Gastroesophageal sphincter (tissue), 4 donors: ENCODE results near the gene FAM118B. TPM values are rescaled to one million over a fixed set of nuclear protein-coding genes. Genes with fewer than 3 reads are reported as not detected.

ENCODE experiments used
- ATAC-seq: fragments of 150-250 bp; one replicate; pipeline ENCODE4 v1.9.1; 2016; ENCODE audit warnings: mild to moderate bottlenecking, moderate library complexity
- H3K27ac ChIP-seq, 4 donors: fragments of 200-600 bp; sonication (generic) in 3 of 4; 1 replicate in 3 of 4; 2 replicates in 1 of 4; pipeline ENCODE4 v1.5.1; 2016 to 2019
- H3K27me3 ChIP-seq: fragments of 200-600 bp; sonication (generic); one replicate; pipeline ENCODE4 v1.5.1; 2019
- H3K36me3 ChIP-seq, 2 donors: fragments of 200-600 bp; sonication (generic); one replicate each; pipeline ENCODE4 v1.5.1; 2019; ENCODE audit warnings: control low read depth in 1 of 2
- H3K4me1 ChIP-seq, 3 donors: fragments of 200-600 bp; sonication (generic); 1 replicate in 2 of 3; 2 replicates in 1 of 3; pipeline ENCODE4 v1.5.1; 2016 to 2019; ENCODE audit warnings: control low read depth in 2 of 3
- H3K4me3 ChIP-seq, 2 donors: fragments of 200-600 bp; sonication (generic); one replicate each; pipeline ENCODE4 v1.5.1; 2019; ENCODE audit warnings: mild to moderate bottlenecking in 1 of 2, moderate library complexity in 1 of 2
- H3K9me3 ChIP-seq, 3 donors: fragments of 200-600 bp; sonication (generic); one replicate each; pipeline ENCODE4 v1.5.1; 2017 to 2019; ENCODE audit warnings: control low read depth in 2 of 3
- EP300 ChIP-seq: sonication (generic); formaldehyde crosslinking; IDR thresholded peaks from one replicate; pipeline ENCODE4 v1.6.1; 2017; ENCODE audit warnings: antibody characterized with exemption, mild to moderate bottlenecking
- POLR2A ChIP-seq, 2 donors: fragments of 450-650 bp; IDR thresholded peaks; one replicate each; pipeline ENCODE4 v1.6.1; 2017; ENCODE audit warnings: antibody characterized with exemption in 2 of 2, mild to moderate bottlenecking in 2 of 2, moderate library complexity in 1 of 2
- POLR2AphosphoS5 ChIP-seq: sonication (generic); formaldehyde crosslinking; IDR thresholded peaks from one replicate; pipeline ENCODE4 v1.6.1; 2017; ENCODE audit warnings: antibody characterized with exemption
- WGBS, 2 donors: methylation state at CpG; one replicate each; pipeline ENCODE4 v1.1.5; 2018; ENCODE audit warnings: low coverage in 1 of 2; 5-methylcytosine and 5-hydroxymethylcytosine counted together
- total RNA-seq, 4 donors: library from RNA; depleted of rRNA; stranded (reverse); fragments of >200 nt; gene quantifications; one replicate each; pipeline ENCODE4 v1.1.0, GENCODE V29; 2016
- TF ChIP-seq, protein P1 (sequence below), 4 experiments: fragments of 200-600 bp in 2 of 4; fragments of 450-650 bp in 2 of 4; sonication (generic) in 1 of 4; IDR thresholded peaks; one replicate each; pipeline ENCODE4 v1.5.1; 2017 to 2019; ENCODE audit warnings: antibody characterized with exemption in 4 of 4, mild to moderate bottlenecking in 2 of 4, moderate library complexity in 2 of 4

FAM118B gene
- total RNA-seq, 4 donors from 2014 or later: 15.5 to 24.0 (median 19.9) TPM

DNA sequence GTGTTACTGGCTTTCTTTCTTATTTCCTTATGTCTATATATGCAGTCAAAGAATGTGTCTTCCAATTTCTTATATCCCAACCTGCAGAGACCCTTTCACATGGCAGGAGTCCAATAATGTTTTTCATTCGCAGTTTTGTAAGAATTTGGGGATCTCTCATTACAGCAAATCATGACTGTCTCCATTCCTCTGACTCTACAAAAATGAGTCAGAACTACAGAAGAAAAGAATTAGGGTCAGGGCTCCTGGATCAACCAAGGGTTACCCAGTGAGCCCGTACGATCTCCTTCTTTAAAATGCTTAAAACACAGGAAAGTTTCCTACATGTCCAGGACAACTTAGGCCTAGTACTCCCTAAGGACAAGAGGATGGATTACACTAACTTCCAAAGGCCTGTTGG, 42.3 kb upstream of the FAM118B start:
- Histone ChIP-seq H3K4me1 (peaks cover 0 to 11% (median 3%) of the 10 kb centered on the region in 3 donors), H3K27me3 (no peaks in the 10 kb centered on the region), H3K4me3 (no peak overlapping the region), H3K9me3 (no peaks in the 10 kb centered on the region), H3K36me3 (no peaks in the 10 kb centered on the region), H3K27ac (no peak overlapping the region)
- TF ChIP-seq POLR2AphosphoS5 (no peak), POLR2A (IDR thresholded peaks at IDR 0.05) (no peak), EP300 (no peak)
- TF ChIP-seq, protein P1, sequence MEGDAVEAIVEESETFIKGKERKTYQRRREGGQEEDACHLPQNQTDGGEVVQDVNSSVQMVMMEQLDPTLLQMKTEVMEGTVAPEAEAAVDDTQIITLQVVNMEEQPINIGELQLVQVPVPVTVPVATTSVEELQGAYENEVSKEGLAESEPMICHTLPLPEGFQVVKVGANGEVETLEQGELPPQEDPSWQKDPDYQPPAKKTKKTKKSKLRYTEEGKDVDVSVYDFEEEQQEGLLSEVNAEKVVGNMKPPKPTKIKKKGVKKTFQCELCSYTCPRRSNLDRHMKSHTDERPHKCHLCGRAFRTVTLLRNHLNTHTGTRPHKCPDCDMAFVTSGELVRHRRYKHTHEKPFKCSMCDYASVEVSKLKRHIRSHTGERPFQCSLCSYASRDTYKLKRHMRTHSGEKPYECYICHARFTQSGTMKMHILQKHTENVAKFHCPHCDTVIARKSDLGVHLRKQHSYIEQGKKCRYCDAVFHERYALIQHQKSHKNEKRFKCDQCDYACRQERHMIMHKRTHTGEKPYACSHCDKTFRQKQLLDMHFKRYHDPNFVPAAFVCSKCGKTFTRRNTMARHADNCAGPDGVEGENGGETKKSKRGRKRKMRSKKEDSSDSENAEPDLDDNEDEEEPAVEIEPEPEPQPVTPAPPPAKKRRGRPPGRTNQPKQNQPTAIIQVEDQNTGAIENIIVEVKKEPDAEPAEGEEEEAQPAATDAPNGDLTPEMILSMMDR (IDR thresholded peaks at IDR 0.05): no peak
- ATAC-seq: no peak
- 94 to 96% methylated on average over 3 of the region's 3 CpGs for WGBS, 2 donors

DNA sequence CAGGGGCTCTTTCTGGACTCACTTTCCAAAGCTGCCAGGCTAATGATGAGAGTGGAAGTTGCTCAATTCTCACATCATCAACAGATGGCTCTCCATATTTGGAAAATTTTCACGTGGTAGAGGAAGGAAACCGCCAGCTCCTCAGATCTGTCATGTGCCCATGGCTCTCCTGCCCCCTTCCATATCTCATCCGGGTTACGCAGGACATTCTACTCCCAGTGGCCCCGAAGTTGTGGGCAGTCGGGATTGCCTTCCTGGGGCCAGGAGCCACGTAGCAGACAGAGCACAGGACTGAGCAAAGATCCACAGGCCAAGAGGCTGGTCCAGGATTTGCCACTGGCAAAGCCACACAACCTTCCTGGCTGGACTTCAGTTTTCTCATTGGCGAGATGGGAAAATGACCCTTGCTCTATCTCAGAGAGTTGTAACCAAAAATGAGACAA, 39.0 kb upstream of the FAM118B start:
- H3K4me1 ChIP-seq: no peaks in the 10 kb centered on the region
- no peaks in the 10 kb centered on the region for H3K9me3 ChIP-seq
- H3K4me3 ChIP-seq: no peak overlapping the region
- ATAC-seq: no peak
- H3K27ac ChIP-seq: no peak overlapping the region
- no peaks in the 10 kb centered on the region for H3K36me3 ChIP-seq
- H3K27me3 ChIP-seq: no peaks in the 10 kb centered on the region
- TF ChIP-seq POLR2A (IDR thresholded peaks at IDR 0.05) (no peak), POLR2AphosphoS5 (no peak), EP300 (no peak)
- TF ChIP-seq, protein P1 (IDR thresholded peaks at IDR 0.05): no peak
- WGBS, 2 donors: 71 to 72% methylated on average over 2 of the region's 8 CpGs

DNA sequence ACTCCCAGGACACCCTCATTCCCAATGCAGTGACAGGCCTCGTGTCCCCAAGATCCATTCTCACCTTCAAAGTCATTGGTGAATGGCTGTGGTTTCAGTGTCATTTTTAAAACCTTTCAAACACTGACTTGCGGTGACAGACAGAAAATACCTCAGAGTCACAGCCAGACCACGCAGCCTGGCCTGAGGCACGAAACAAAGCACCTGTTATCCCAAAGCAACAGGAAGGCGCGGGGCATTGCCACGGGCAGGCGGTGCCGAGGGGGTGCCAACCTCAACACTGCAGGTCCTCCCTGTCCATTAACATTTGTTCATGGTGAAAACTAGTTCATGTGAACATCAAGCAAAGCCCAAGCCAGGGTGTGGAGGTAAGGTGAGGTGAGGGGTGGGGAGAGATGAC, 38.3 kb upstream of the FAM118B start:
- WGBS, 2 donors: 86 to 93% methylated on average over 1 to 6 of the region's 9 CpGs
- Histone ChIP-seq H3K4me1 (no peaks in the 10 kb centered on the region), H3K36me3 (no peaks in the 10 kb centered on the region), H3K9me3 (no peaks in the 10 kb centered on the region), H3K27me3 (no peaks in the 10 kb centered on the region), H3K4me3 (no peak overlapping the region), H3K27ac (no peak overlapping the region)
- TF ChIP-seq EP300: no peak
- no peak for TF ChIP-seq POLR2AphosphoS5
- TF ChIP-seq POLR2A (IDR thresholded peaks at IDR 0.05): no peak
- TF ChIP-seq, protein P1 (IDR thresholded peaks at IDR 0.05): no peak
- no peak for ATAC-seq

DNA sequence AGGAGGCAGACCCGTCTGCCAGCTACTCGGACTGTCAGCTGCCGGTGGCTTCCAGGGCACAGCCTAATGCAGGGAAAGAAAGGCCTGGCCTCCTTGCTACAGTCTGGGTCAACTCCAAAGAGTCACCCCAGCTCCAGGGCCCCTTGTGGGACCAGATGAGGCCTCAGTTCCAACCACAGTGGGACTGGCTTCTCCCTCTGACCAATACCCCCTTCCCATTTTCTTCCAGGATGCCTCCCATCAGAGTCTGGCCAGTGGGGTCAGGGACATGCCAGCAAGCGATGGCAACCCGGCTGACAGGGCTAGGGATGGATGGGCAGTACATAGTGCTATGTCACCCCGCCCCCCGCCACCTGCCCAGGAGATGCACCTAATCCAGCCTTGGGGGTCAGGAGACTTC, 36.8 kb upstream of the FAM118B start:
- H3K4me3 ChIP-seq: no peak overlapping the region
- no peak for ATAC-seq
- H3K4me1 ChIP-seq: no peaks in the 10 kb centered on the region
- WGBS, 2 donors: 100% methylated on average over 3 of the region's 7 CpGs
- no peaks in the 10 kb centered on the region for H3K27me3 ChIP-seq
- H3K9me3 ChIP-seq: no peaks in the 10 kb centered on the region
- TF ChIP-seq EP300 (no peak), POLR2A (IDR thresholded peaks at IDR 0.05) (no peak)
- H3K27ac ChIP-seq: no peak overlapping the region
- H3K36me3 ChIP-seq: no peaks in the 10 kb centered on the region

DNA sequence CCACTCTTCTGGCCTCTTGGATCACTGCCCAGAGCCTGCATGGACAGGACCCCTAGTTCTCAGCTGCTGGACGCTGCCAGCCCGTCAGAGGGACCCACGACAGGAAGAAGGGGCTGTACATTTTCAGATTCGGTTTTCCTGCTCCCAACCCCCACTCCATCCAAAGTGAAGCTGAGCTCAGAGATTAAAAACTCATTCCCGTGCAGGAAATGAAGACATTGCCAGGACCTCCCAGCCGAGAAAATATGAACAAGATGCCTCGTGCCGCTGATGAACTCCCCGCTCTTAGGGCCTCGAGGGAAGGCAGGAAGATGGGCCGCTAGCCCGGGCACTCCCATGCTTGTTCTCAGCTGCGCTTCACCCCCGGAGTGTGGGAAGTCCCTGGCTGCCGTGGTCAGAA, 36.2 kb upstream of the FAM118B start:
- ATAC-seq: peak; percentile 43
- Histone ChIP-seq H3K4me1 (no peaks in the 10 kb centered on the region), H3K27me3 (no peaks in the 10 kb centered on the region), H3K9me3 (no peaks in the 10 kb centered on the region), H3K4me3 (no peak overlapping the region), H3K27ac (no peak overlapping the region), H3K36me3 (no peaks in the 10 kb centered on the region)
- TF ChIP-seq, protein P1 (IDR thresholded peaks at IDR 0.05): no peak
- no peak for TF ChIP-seq EP300
- no peak for TF ChIP-seq POLR2A (IDR thresholded peaks at IDR 0.05)
- TF ChIP-seq POLR2AphosphoS5: no peak
- WGBS, 2 donors: 33 to 40% methylated on average over 2 to 5 of the region's 15 CpGs
